Sciatic nerve (tissue), 2 donors: ENCODE results near the gene PARP4. TPM values are rescaled to one million over a fixed set of nuclear protein-coding genes. Genes with fewer than 3 reads are reported as not detected.
"Not testable (repeated sequence)": the region's sequence is repeated elsewhere in the genome, so short reads cannot be mapped to it uniquely, and the experiment has no call there.

Source experiments
- ATAC-seq: fragments of 200-7000 bp; cut with Tn5 transposase; one replicate; pipeline ENCODE4 v1.9.1; 2020; ENCODE audit warnings: mild to moderate bottlenecking, moderate library complexity
- DNase-seq: peaks from one replicate; pipeline ENCODE4 v3.0.0-alpha.2; 2020; ENCODE audit warnings: low spot score
- intact Hi-C: fragments of 100-400 bp; cut with DNase I; formaldehyde crosslinking; loops from one replicate; pipeline ENCODE4 v1.14.2; 2022
- total RNA-seq: library from RNA; stranded (reverse); fragmentation: NEBNext Ultra II Directional; extraction: Animal tissue kit (Norgen Biotek cat#: 25700); gene quantifications from one replicate; pipeline ENCODE4 v1.2.1, GENCODE V29; 2021
- donor health status: DM: no; HTN: no; CAD: no.
- donor health status: DM: no; HTN: no; CAD: no.

Gene PARP4
- total RNA-seq, 1 donor from 2014 or later = 49.0 TPM

- peak; percentile 11 for ATAC-seq
- intact Hi-C loops = no loop called here
- no peak for DNase-seq
Observed at GRCh38 chr13:24386816-24387708, 125.5 kb downstream of the PARP4 start.

GRCh38 chr13:24385902-24386301 is 126.7 kb downstream of the PARP4 start:
- intact Hi-C loops = no loop called here
- DNase-seq (no peak), ATAC-seq (no peak)

GRCh38 chr13:24384946-24385345 is 127.6 kb downstream of the PARP4 start:
- intact Hi-C loops, ATAC-seq, DNase-seq: not testable (repeated sequence)

- intact Hi-C loops, ATAC-seq, DNase-seq: not testable (repeated sequence)
Observed at GRCh38 chr13:24384091-24384490, 128.5 kb downstream of the PARP4 start.

GRCh38 chr13:24381541-24382265 is 130.9 kb downstream of the PARP4 start:
- ATAC-seq = peak; percentile 86
- DNase-seq = no peak
- intact Hi-C loops = no loop called here

GRCh38 chr13:24380881-24381280 is 131.7 kb downstream of the PARP4 start:
- ATAC-seq, DNase-seq, intact Hi-C loops: not testable (repeated sequence)

- DNase-seq, intact Hi-C loops: not testable (repeated sequence)
Observed at GRCh38 chr13:24380227-24380626, 132.4 kb downstream of the PARP4 start.

GRCh38 chr13:24371273-24371672 is 141.3 kb downstream of the PARP4 start:
- intact Hi-C loops, ATAC-seq, DNase-seq: not testable (repeated sequence)

More at GRCh38 chr13:24380227-24380626, 132.4 kb downstream of the PARP4 start:
- ATAC-seq = not testable (repeated sequence)

Other genes with a start within 250 kb of the PARP4 start
- gene C1QTNF9, start 203.2 kb downstream of the PARP4 start, total RNA-seq = 2.4 TPM
- gene ATP12A, start 167.6 kb upstream of the PARP4 start, total RNA-seq = not detected